H1 (cell line): ENCODE measurements around the gene SULF2. TPM values are rescaled to one million over a fixed set of nuclear protein-coding genes. Genes with fewer than 3 reads are reported as not detected.

ENCODE experiments used
- polyA plus RNA-seq, 7 experiments: library from polyadenylated mRNA; depleted of rRNA in 3 of 7; stranded (reverse) in 5 of 7; unstranded in 2 of 7; fragments of >200 nt in 5 of 7; fragments of 200-250 nt in 2 of 7; gene quantifications; 1 replicate in 5 of 7; 2 replicates in 1 of 7; 4 replicates in 1 of 7; pipeline versions ENCODE4 v1.2.1 to v1.2.3, GENCODE V29; 2011 to 2013; ENCODE audit warnings: missing spikeins in 2 of 7, mixed read lengths in 2 of 7
- small RNA-seq: library from polyadenylated mRNA; stranded (forward); fragments of <200 nt; extraction: miRNeasy Mini kit (QIAGEN cat#:217004); gene quantifications from one replicate; pipeline ENCODE3, GENCODE V24; 2013; ENCODE audit not compliant: insufficient read depth
- total RNA-seq: library from RNA; stranded (reverse); fragmentation: NEBNext Ultra II Directional; extraction: Animal tissue kit (Norgen Biotek cat#: 25700); gene quantifications from 2 replicates; pipeline ENCODE4 v1.2.1, GENCODE V29; 2021

Gene SULF2
- total and polyA plus RNA-seq, 2 of the 8 experiments (the other 6 are each of a cell fraction or from before 2014, with no cell fraction given) = 15.7 to 28.2 TPM

Small RNAs within 50 kb of the gene (small RNA-seq; reads per million reads assigned to genes)
- gene RNU7-173P = not detected
